GM18873 (cell line): ENCODE data around the gene PIEZO2.

Experiments used
- ATAC-seq: cut with Tn5 transposase; IDR thresholded peaks from one replicate; pipeline ENCODE4 v1.9.1; 2021; ENCODE audit warnings: mild to moderate bottlenecking, moderate library complexity, moderate number of reproducible peaks; ENCODE audit not compliant: unreplicated experiment, low FRiP score

PIEZO2 gene

GRCh38 chr18:11035814-11036495 lies 113.4 kb downstream of the PIEZO2 start:
- ATAC-seq = no peak

- ATAC-seq = no peak
Observed at GRCh38 chr18:11035376-11035775, 114.0 kb downstream of the PIEZO2 start.

- ATAC-seq = no peak
Observed at GRCh38 chr18:11034884-11035283, 114.5 kb downstream of the PIEZO2 start.

DNA sequence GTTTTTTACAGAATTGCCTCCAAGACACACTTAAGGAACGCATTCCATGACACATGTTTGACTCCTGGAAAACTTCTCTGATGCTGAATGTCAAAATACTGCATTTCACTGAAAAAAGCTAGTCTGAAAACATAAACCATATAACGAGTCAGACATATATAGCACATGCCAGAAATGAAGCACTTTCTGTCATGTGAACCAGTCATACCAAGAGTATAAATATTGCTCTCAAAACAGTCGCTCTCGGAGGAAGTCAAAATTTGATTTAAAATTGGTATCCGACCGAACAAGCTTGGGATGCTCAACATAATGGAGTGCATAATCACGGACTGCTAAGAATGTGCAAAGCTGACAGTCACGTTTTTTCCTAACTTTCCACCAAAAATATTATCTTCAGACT lies 115.9 kb downstream of the PIEZO2 start:
- ATAC-seq = no peak

- no peak for ATAC-seq
Observed at GRCh38 chr18:11031966-11032365, 117.4 kb downstream of the PIEZO2 start.

GRCh38 chr18:11029021-11029420 lies 120.3 kb downstream of the PIEZO2 start:
- ATAC-seq = no peak

- ATAC-seq = no peak
Observed at GRCh38 chr18:11027862-11028261, 121.5 kb downstream of the PIEZO2 start.

DNA sequence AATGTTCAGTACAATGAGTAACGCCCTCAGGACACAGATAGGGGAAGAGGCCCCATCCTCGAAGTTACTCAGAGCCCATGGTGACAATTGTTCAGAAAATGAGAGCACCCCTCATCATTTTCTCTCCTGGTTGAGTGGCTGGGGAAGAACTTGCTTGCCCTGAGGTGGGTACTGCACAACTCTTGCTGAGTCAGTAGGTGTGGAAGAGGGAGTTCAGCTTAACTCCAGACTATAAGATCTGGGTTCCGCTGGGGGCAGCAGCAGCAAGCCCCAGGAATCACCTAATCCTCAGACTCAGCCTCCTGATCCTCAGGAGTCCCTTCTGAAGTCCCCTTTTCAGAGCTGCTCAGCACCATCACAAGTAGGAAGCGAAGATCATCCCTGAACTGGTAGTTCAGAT lies 123.7 kb downstream of the PIEZO2 start:
- ATAC-seq = no peak

DNA sequence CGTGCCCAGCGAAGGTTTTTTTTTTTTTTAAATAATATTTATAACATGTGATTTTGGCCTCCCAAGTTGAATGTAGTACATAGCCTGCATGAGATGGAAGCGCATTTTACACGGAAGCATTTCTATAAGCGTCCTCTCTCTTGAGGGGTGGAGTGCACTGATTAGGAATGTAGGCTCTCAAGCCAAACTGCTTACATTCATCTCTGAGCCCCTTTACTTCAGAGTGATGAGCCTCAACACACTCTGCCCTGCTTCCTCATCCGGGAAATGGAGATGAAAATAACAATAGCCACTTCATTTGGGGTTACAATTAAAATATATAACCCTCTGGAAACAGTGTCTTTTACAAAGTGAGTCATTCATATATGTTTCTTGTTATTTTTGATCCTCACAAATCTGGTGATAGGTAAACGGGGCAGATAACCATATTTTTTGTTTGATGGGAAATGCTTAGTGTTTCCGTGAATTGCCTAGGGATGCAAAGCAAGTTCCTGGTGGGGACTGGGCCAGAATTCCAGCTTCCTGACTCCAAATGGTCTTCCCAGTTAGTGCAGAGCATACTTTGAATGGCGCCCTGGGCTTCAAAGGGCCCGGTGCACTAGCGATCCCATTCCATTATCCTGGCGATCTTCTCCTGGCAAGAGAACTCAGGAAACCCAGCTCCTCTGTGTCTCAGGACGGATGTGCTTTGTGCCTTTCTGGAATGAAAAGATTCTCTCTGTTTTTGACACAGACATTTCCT lies 124.3 kb downstream of the PIEZO2 start:
- no peak for ATAC-seq

DNA sequence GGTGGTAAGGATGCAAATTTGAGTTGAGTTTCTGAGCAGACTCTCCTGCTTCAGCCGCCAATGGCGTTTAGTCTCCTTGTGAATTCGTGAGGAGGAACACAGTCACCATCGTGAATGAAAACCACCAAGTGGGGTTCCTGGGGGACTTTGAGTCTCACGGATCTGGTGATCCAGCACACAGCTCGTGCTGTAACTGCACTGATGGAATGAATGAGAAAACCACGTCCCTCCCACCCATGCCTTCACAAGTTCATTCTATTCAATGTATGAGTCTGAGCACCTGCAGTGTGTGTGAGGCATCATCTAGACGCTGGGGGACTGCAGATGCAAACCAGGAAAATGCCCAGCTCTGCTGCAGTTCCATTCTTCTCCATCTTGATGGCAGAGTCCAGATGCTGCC lies 127.9 kb downstream of the PIEZO2 start:
- no peak for ATAC-seq

GRCh38 chr18:11020877-11021414 lies 128.4 kb downstream of the PIEZO2 start:
- ATAC-seq = no peak

- ATAC-seq = no peak
Observed at GRCh38 chr18:11020161-11020853, 129.1 kb downstream of the PIEZO2 start.

DNA sequence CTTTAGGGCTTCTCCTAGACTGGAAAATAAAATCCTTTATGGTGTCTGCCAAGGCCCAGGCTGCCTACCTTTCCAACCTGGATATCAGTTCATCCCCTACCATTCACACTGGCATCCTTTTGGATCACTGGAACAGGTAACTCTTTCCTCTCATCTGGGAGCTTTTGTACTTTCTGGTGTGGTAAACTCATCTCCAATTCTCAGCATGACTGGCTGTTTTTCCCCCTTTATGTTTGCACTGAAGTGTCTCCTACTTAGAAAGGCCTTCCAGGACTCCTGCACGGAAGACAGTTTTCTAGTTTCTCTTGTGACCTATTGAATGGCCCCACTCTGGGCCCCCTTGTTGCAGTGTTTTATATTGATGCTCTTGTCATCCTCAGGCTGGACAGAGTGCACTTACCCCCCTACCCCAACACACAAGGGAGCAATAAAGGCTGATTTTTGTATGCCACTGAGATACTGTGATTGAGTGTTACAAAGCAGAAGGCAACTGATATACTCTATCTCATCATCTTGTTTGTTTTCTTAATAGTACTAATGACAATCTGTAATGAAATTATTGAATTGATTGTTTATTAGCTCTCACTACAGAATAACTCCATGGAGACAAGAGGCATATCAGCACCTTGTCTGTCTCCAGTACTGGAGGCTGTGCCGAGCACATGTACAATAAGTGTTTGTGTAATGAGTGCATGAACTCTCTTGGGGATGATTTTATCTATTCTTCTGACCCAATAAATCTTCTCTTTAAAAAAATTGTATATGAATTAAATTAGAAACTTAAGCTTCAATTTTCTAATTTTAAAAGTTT lies 129.9 kb downstream of the PIEZO2 start:
- no peak for ATAC-seq

DNA sequence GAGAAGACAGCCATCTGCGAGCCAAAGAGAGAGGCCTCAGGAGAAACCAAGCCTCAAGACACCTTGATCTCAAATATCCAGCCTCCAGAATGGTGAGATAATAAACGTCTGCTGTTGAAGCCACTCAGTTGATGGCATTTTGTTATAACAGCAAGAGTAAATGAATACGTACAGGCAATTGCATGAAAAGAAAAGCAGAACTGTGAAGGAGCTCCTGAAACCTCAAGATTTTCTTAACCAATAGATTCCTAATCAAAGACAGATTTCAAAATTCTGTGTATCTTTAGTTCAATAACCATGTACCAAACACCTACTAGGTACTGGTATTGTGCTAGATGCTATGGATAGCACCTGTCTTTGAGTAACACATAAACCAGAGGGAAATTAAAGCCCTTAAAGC lies 139.5 kb downstream of the PIEZO2 start:
- no peak for ATAC-seq

- no peak for ATAC-seq
Observed at GRCh38 chr18:11009147-11009546, 140.2 kb downstream of the PIEZO2 start.

- ATAC-seq = no peak
Observed at GRCh38 chr18:11008505-11008904, 140.9 kb downstream of the PIEZO2 start.

DNA sequence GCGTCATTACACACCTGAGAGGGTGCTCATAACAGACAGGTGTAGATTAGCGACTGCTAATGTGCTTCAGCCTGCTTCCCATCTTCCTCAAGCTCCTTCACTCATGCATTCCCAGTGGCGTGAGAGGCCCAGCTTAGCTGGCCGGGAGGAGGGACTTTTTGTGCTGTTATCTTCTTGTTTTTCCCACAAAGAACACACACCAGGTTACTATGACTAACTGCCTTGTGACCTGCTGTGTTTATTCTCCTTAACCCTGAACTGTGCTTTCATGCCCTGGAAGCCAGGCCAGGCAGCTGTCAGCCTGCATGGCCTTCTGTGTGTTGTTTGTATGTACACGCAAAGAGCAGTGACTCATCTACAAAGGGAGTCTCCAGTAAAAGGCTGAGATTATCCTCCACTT lies 143.8 kb downstream of the PIEZO2 start:
- ATAC-seq = no peak

DNA sequence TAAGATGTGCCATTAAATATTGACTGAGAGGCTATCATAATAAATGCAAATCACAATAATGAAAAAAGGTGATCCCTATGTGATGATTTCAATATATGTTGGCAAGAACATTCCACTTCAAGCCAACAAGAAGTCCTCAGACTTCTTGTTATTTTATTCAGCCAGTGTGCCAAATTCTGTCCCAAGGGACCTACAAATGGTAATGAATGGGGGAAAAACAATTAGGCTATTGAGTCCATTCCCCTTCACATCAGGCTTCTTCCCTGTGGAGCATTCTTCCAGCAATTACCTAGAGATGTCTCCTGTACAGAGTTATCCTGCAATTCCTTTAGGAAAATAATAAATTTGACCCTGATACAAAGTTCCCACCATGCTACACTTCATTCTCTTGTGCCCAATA lies 144.4 kb downstream of the PIEZO2 start:
- ATAC-seq = no peak

- no peak for ATAC-seq
Observed at GRCh38 chr18:11004294-11004693, 145.1 kb downstream of the PIEZO2 start.

GRCh38 chr18:11002796-11003195 lies 146.6 kb downstream of the PIEZO2 start:
- no peak for ATAC-seq
